Effector memory CD4-positive, alpha-beta T cell (primary cell): ENCODE measurements around the gene HELQ.

Experiments
- DNase-seq, 3 donors: peaks; one replicate each; pipeline ENCODE4 v3.0.0-alpha.2; 2020
- H3K27ac ChIP-seq: 2 replicates; pipeline ENCODE4 v1.7.0; 2013; ENCODE audit warnings: mild to moderate bottlenecking, low read length, moderate library complexity; ENCODE audit not compliant: insufficient read depth, poor library complexity, severe bottlenecking
- H3K27me3 ChIP-seq: replicated peaks from 2 replicates; pipeline ENCODE4 v1.7.0; 2013; ENCODE audit warnings: mild to moderate bottlenecking, low read length; ENCODE audit not compliant: insufficient read depth, control insufficient read depth, poor library complexity, severe bottlenecking
- H3K36me3 ChIP-seq: 2 replicates; pipeline ENCODE4 v1.7.0; 2013; ENCODE audit warnings: mild to moderate bottlenecking, low read length, moderate library complexity; ENCODE audit not compliant: control insufficient read depth, insufficient read depth
- H3K4me1 ChIP-seq: 2 replicates; pipeline ENCODE4 v1.7.0; 2013; ENCODE audit warnings: low read length, mild to moderate bottlenecking; ENCODE audit not compliant: control insufficient read depth, insufficient read depth, poor library complexity, severe bottlenecking
- H3K4me3 ChIP-seq: 2 replicates; pipeline ENCODE4 v1.7.0; 2013; ENCODE audit warnings: low read length, low read depth, mild to moderate bottlenecking; ENCODE audit not compliant: insufficient read depth, poor library complexity, severe bottlenecking
- H3K9me3 ChIP-seq: 2 replicates; pipeline ENCODE4 v1.7.0; 2013; ENCODE audit warnings: mild to moderate bottlenecking, low read length, moderate library complexity; ENCODE audit not compliant: control insufficient read depth

Gene HELQ

DNA sequence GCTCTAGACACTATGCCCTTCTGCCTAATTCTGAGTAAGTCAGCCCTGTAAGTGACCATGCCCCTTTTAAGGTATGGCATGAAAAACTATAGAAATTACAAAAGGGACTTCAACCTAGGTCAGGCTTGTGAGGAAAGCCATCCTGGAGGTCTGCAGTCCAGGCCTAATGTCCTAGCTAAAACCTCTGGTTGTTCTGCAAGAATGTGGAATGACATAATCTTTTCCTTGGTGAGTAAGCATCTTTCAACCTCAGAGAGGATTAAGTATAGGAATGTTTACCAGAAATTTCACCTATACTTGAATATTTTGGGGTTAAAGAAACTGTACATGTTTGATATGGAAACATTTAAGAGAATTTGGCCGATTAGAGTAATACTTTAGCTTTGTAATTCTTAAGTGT, 97.2 kb downstream of the HELQ start:
- DNase-seq = no peak
- H3K9me3 ChIP-seq = no peaks in the 10 kb centered on the region
- H3K27me3 ChIP-seq = no peaks in the 10 kb centered on the region
- H3K27ac ChIP-seq = no peak overlapping the region
- no peaks in the 10 kb centered on the region for H3K4me1 ChIP-seq
- no peaks in the 10 kb centered on the region for H3K36me3 ChIP-seq
- H3K4me3 ChIP-seq = no peak overlapping the region
